CD4-positive, alpha-beta T cell treated with Interferon gamma for 1 hour (primary cell): Measurements from ENCODE around the gene PTPRE.

Source experiments
- DNase-seq: peaks from one replicate; pipeline ENCODE4 v3.0.0-alpha.2; 2020

Gene PTPRE

GRCh38 chr10:127928021-127928806, 21.3 kb downstream of the PTPRE start:
- DNase-seq = no peak

GRCh38 chr10:127932521-127933270, 25.8 kb downstream of the PTPRE start:
- DNase-seq = no peak

GRCh38 chr10:127933271-127933670, 26.4 kb downstream of the PTPRE start:
- no peak for DNase-seq

- DNase-seq = no peak
Observed at GRCh38 chr10:127934383-127934782, 27.5 kb downstream of the PTPRE start.

GRCh38 chr10:127935071-127935561, 28.2 kb downstream of the PTPRE start:
- no peak for DNase-seq

GRCh38 chr10:127937069-127937468, 30.2 kb downstream of the PTPRE start:
- DNase-seq = no peak

GRCh38 chr10:127937915-127938463, 31.1 kb downstream of the PTPRE start:
- no peak for DNase-seq

- no peak for DNase-seq
Observed at GRCh38 chr10:127939786-127940330, 33.0 kb downstream of the PTPRE start.

GRCh38 chr10:127940866-127941640, 34.1 kb downstream of the PTPRE start:
- no peak for DNase-seq

GRCh38 chr10:127942811-127943210, 35.9 kb downstream of the PTPRE start:
- no peak for DNase-seq

- no peak for DNase-seq
Observed at GRCh38 chr10:127943336-127943910, 36.5 kb downstream of the PTPRE start.

- DNase-seq = no peak
Observed at GRCh38 chr10:127944256-127944655, 37.4 kb downstream of the PTPRE start.

- DNase-seq = no peak
Observed at GRCh38 chr10:127945341-127945758, 38.4 kb downstream of the PTPRE start.

- DNase-seq = no peak
Observed at GRCh38 chr10:127945948-127946711, 39.2 kb downstream of the PTPRE start.

- no peak for DNase-seq
Observed at GRCh38 chr10:127947211-127947610, 40.3 kb downstream of the PTPRE start.

GRCh38 chr10:127948791-127949190, 41.9 kb downstream of the PTPRE start:
- no peak for DNase-seq

- no peak for DNase-seq
Observed at GRCh38 chr10:127949831-127950230, 42.9 kb downstream of the PTPRE start.

- DNase-seq = no peak
Observed at GRCh38 chr10:127951861-127952574, 45.1 kb downstream of the PTPRE start.

- no peak for DNase-seq
Observed at GRCh38 chr10:127952575-127952869, 45.6 kb downstream of the PTPRE start.

GRCh38 chr10:127952918-127953317, 46.0 kb downstream of the PTPRE start:
- DNase-seq = no peak

GRCh38 chr10:127953876-127954275, 47.0 kb downstream of the PTPRE start:
- no peak for DNase-seq
